Fibroblast of pulmonary artery (primary cell): ENCODE results near the gene PKMYT1.

ENCODE experiments used
- DNase-seq: peaks from one replicate; pipeline ENCODE4 v3.0.0-alpha.2; 2010; ENCODE audit warnings: low read depth
- H3K4me3 ChIP-seq: replicated peaks from 2 replicates; pipeline ENCODE4 v1.5.1; 2011; ENCODE audit warnings: low read depth, mild to moderate bottlenecking, control low read depth, low read length, moderate library complexity
- CTCF ChIP-seq: IDR thresholded peaks from 2 replicates; pipeline ENCODE4 v1.5.1; 2011; ENCODE audit warnings: mild to moderate bottlenecking, control low read depth, low read length, inconsistent platforms; ENCODE audit errors: missing control alignments

Gene PKMYT1

GRCh38 chr16:3017344-3017743 lies 37.1 kb upstream of the PKMYT1 start:
- no peak for DNase-seq
- no peak overlapping the region for H3K4me3 ChIP-seq
- no peak for TF ChIP-seq CTCF

- no peak for DNase-seq
- H3K4me3 ChIP-seq: no peak overlapping the region
- no peak for TF ChIP-seq CTCF
Observed at GRCh38 chr16:3015865-3016521, 35.7 kb upstream of the PKMYT1 start.

- no peak overlapping the region for H3K4me3 ChIP-seq
- no peak for DNase-seq
- TF ChIP-seq CTCF: no peak
Observed at GRCh38 chr16:3014971-3015370, 34.7 kb upstream of the PKMYT1 start.

- no peak overlapping the region for H3K4me3 ChIP-seq
- TF ChIP-seq CTCF: no peak
- no peak for DNase-seq
Observed at GRCh38 chr16:3013998-3014690, 33.9 kb upstream of the PKMYT1 start.

- H3K4me3 ChIP-seq: no peak overlapping the region
- no peak for TF ChIP-seq CTCF
- DNase-seq: no peak
Observed at GRCh38 chr16:3013491-3013951, 33.3 kb upstream of the PKMYT1 start.

- no peak for TF ChIP-seq CTCF
- H3K4me3 ChIP-seq: no peak within 1 kb of the TSS
- DNase-seq: no peak
Observed at GRCh38 chr16:3012828-3013420, 32.7 kb upstream of the PKMYT1 start, which contains the start of gene CLDN9. CLDN9 (plus strand) TSS chr16:3012923; CDS start chr16:3013363, 440 bp downstream.
